ENCODE measurements around the gene BCAS3.

BCAS3 gene

GRCh38 chr17:60825351-60825750, 147.7 kb downstream of the BCAS3 start:
- no peak for DNase-seq (ENCODE audit: low read depth)
- in situ Hi-C loops (cut with HindIII; ENCODE audit: low sequenced_read_pairs): no loop called here
- no peak for TF ChIP-seq CTCF (IDR thresholded peaks at IDR 0.05; ENCODE audit: low read depth, low read length, missing control alignments)
- no peak overlapping the region for H3K4me3 ChIP-seq (ENCODE audit: low read depth, low read length)

- no peak overlapping the region for H3K4me3 ChIP-seq (ENCODE audit: low read depth, low read length)
- no peak for TF ChIP-seq CTCF (IDR thresholded peaks at IDR 0.05; ENCODE audit: low read depth, low read length, missing control alignments)
- in situ Hi-C loops (cut with HindIII; ENCODE audit: low sequenced_read_pairs): no loop called here
- DNase-seq (ENCODE audit: low read depth): no peak
Observed at GRCh38 chr17:60827943-60828342, 150.3 kb downstream of the BCAS3 start.

GRCh38 chr17:60832151-60832585, 154.5 kb downstream of the BCAS3 start:
- DNase-seq (ENCODE audit: low read depth): peak; percentile 32
- no peak for TF ChIP-seq CTCF (IDR thresholded peaks at IDR 0.05; ENCODE audit: low read depth, low read length, missing control alignments)
- no peak overlapping the region for H3K4me3 ChIP-seq (ENCODE audit: low read depth, low read length)
- in situ Hi-C loops (cut with HindIII; ENCODE audit: low sequenced_read_pairs): no loop called here

GRCh38 chr17:60832631-60833030, 155.0 kb downstream of the BCAS3 start:
- no peak overlapping the region for H3K4me3 ChIP-seq (ENCODE audit: low read depth, low read length)
- DNase-seq (ENCODE audit: low read depth): no peak
- in situ Hi-C loops (cut with HindIII; ENCODE audit: low sequenced_read_pairs): no loop called here
- no peak for TF ChIP-seq CTCF (IDR thresholded peaks at IDR 0.05; ENCODE audit: low read depth, low read length, missing control alignments)

GRCh38 chr17:60840456-60840855, 162.8 kb downstream of the BCAS3 start:
- no peak for DNase-seq (ENCODE audit: low read depth)
- H3K4me3 ChIP-seq (ENCODE audit: low read depth, low read length): no peak overlapping the region
- TF ChIP-seq CTCF (IDR thresholded peaks at IDR 0.05; ENCODE audit: low read depth, low read length, missing control alignments): no peak
- in situ Hi-C loops (cut with HindIII; ENCODE audit: low sequenced_read_pairs): no loop called here

GRCh38 chr17:60845012-60845411, 167.4 kb downstream of the BCAS3 start:
- no peak for TF ChIP-seq CTCF (IDR thresholded peaks at IDR 0.05; ENCODE audit: low read depth, low read length, missing control alignments)
- no peak for DNase-seq (ENCODE audit: low read depth)
- H3K4me3 ChIP-seq (ENCODE audit: low read depth, low read length): no peak overlapping the region
- in situ Hi-C loops (cut with HindIII; ENCODE audit: low sequenced_read_pairs): no loop called here

GRCh38 chr17:60846175-60846574, 168.5 kb downstream of the BCAS3 start:
- in situ Hi-C loops (cut with HindIII; ENCODE audit: low sequenced_read_pairs): no loop called here
- TF ChIP-seq CTCF (IDR thresholded peaks at IDR 0.05; ENCODE audit: low read depth, low read length, missing control alignments): no peak
- DNase-seq (ENCODE audit: low read depth): no peak
- no peak overlapping the region for H3K4me3 ChIP-seq (ENCODE audit: low read depth, low read length)

All from astrocyte of the cerebellum (primary cell).